GM19463 (cell line): ENCODE measurements around the gene BBS1.
A peak's percentile ranks its signal among the peaks of the same experiment; 100 is the strongest.
"Not testable (repeated sequence)": the region's sequence is repeated elsewhere in the genome, so short reads cannot be mapped to it uniquely, and the experiment has no call there.

Experiments used
- ATAC-seq: cut with Tn5 transposase; IDR thresholded peaks from one replicate; pipeline ENCODE4 v1.9.1; 2021; ENCODE audit warnings: mild to moderate bottlenecking, moderate library complexity; ENCODE audit not compliant: unreplicated experiment

The BBS1 gene

DNA sequence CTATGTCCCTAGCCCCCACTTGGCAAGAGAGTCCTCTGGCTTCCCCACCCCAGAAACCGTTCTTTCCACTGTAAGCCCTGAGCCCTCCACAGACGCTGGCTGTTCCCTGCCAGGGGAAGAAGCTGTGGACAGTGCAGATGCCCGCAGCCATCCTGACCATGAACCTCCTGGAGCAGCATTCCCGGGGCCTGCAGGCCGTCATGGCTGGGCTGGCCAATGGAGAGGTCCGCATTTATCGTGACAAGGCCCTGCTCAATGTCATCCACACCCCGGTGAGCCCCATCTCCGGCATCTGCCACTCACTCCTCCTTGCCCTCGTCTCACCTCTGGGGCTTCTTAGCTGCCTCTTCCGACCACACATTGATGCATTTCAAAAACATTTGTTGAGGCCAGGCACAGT, 13.2 kb downstream of the BBS1 start:
- no peak for ATAC-seq

GRCh38 chr11:66524304-66525040, 14.0 kb downstream of the BBS1 start:
- no peak for ATAC-seq

- ATAC-seq: no peak
These were observed 18.6 kb downstream of the BBS1 start for GRCh38 chr11:66529069-66529468.

DNA sequence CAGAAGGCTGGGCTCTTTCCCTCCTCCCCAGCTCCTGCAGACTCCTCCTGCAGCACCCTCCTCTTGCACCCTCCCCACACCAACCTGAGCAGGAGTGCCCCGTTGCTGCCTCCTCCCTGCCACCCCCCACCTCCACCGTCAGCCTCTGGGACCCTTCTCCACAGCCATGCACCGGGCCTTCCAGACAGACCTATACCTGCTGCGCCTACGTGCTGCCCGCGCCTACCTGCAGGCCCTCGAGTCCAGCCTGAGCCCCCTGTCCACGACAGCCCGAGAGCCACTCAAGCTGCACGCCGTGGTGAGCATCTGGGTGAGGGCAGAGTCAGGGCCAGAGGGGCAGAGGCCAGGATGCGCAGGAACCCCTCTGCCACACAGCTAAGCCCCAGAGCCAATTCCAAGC, 19.2 kb downstream of the BBS1 start:
- ATAC-seq: no peak

GRCh38 chr11:66530927-66531709, 20.7 kb downstream of the BBS1 start:
- ATAC-seq: no peak

GRCh38 chr11:66531841-66532240, 21.4 kb downstream of the BBS1 start:
- ATAC-seq: no peak

GRCh38 chr11:66532784-66533183, 22.3 kb downstream of the BBS1 start:
- ATAC-seq: no peak

GRCh38 chr11:66539170-66539869, 28.9 kb downstream of the BBS1 start:
- ATAC-seq: no peak

DNA sequence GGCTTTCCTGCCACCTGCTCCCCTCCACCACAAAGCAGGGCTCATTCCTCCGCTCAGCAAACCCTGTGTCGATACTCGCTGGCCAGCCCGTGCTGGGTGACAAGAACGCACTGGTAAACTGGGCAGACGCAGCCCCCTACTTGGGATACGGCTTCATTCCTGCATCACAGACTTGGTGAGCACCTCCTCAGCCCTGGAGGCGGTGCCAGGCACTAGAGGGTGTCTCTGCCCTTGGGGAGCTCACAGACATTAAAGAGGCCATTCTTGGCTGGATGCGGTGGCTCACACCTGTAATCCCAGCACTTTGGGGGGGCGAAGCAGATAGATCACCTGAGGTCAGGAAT, 29.4 kb downstream of the BBS1 start:
- no peak for ATAC-seq

DNA sequence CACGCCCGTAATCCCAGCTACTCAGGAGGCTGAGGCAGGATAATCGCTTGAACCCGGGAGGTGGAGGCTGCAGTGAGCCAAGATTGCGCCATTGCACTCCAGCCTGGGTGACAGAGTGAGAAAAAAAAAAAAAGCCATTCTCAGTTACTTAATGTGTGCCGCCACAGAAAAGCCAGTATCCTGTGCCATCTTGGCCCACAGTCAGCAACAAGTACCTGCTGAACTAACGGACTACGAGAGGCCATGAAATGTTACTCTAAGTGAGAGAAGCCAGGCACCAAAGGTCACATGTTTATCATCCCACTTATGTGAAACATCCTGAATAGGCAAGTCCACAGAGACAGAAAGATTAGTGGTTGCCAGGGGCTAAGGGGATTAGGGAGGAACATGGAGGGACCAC, 30.2 kb downstream of the BBS1 start:
- not testable (repeated sequence) for ATAC-seq

DNA sequence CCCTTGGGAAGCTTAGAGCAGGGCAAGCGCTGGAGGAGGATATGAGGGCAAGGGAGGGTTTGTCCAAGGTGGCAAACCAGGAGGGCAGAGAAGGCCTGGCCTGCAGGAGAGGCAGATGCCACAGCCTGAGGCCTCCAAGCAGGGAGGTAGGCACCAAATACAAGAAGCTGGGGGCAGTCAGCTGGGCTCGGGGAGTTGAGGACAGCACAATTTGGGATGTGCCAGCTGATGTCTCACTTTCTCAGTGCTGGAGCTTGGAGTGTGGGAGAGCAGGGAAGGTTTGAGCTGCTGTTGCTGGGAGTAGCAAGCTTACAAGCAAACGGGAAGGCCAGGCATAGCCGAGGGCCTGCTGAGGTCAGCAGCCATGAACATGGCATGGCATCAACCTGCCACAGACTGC, 31.5 kb downstream of the BBS1 start:
- ATAC-seq: no peak

- no peak for ATAC-seq
These were observed 31.9 kb downstream of the BBS1 start for GRCh38 chr11:66542362-66542761.

GRCh38 chr11:66543263-66544107, 33.0 kb downstream of the BBS1 start:
- ATAC-seq: no peak

DNA sequence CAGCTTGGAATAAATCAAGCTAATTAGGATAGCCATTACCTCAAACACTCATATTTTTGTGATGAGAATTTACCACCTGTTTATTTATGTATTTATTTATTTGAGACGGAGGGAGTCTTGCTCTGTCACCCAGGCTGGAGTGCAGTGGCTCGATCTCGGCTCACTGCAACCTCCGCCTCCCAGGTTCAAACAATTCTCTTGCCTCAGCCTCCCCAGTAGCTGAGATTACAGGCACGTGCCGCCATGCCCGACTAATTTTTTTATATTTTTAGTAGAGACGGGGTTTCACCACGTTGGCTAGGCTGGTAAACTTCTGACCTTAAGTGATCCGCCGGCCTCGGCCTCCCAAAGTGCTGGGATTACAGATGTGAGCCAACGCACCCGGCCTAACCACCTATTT, 34.5 kb downstream of the BBS1 start:
- not testable (repeated sequence) for ATAC-seq

DNA sequence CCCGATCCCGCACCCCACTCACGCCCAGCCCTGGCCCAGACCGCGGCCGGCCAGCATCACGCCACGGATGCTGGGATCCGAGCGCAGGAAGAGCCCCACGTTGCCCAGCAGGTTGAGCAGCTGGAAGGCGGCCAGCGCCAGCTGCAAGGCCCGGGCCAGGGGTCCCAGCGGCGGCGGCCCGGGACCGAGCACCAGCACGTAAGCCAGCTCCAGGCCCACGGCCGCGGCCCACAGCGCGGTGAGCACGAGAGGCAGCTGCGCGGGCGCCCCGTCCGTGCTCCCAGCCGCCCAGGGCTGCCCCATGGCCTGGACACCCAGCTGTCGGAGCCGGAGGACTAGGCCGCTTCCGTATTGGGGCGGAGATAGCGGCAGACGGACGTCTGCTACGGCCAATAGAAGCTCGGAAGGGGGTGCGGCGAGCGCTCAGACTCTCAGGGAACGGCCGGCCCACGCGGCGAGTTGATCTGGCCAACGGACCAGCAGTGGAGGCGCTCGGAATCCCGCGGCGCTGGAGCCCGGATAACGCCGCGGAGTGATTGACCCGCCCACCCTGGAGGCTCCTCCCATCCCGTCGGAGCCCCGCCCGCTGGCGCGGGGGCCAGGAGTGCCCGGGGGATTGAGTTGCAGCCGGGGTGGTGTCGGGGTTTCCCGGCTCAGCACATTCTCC, 35.4 kb downstream of the BBS1 start, which contains the start of gene ZDHHC24:
Gene ZDHHC24, minus strand, starts transcription at position 348 of the 667 bp plus-strand sequence. Its CDS starts 45 bp downstream, at position 303.
- ATAC-seq: peak; percentile 92

GRCh38 chr11:66546368-66546965, 36.0 kb downstream of the BBS1 start, which contains the start of gene ACTN3:
TSS of gene ACTN3 (plus strand) at chr11:66546903. CDS start at chr11:66546938, 35 bp downstream.
- ATAC-seq: no peak

DNA sequence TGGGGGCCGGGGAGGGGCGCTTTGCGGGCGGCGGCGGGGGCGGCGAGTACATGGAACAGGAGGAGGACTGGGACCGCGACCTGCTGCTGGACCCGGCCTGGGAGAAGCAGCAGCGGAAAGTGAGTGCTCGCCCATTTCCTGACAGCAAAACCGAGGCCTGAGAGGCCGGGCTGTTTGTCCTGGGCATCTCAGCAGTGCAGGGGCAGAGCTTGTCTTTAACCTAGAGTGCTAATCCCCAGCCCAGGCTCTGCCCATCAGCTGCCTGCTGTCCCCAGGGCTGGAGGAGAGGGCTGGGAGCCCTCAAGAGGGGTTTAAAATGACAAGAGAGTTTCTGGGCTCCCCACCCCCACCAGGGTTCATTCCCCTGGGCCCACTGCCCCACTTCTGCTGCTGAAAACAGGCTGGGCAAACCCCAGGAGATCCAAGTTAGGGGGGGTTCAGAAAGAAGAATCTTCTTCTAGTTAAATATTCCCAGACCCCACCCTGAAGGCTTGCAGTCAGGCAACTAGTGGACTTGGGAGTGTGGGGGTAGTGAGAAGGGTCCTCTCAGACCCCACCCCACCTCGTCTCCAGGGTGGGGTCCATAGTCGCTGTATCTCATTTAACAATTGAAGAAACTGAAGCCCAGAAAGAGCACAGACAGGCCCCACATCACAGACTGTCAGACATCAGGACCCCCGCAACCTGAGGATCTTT, 36.7 kb downstream of the BBS1 start:
- ATAC-seq: no peak

DNA sequence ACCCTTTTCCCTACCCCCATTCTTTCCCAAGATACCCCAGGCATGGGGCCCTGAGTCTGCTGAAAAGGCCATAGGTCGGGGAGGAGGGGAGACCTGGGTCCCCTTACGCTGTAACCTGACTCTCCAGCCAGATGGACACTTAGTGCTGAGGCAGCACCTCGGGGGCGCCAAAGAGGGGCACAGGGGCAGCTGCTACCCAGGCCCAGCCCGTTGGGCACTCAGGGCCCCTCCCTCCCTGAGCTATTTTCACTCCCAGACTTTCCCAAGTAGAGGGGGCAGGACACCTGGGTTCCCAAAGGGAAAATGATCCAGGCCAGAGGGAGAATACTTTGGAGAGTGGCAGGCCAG, 37.2 kb downstream of the BBS1 start:
- ATAC-seq: no peak

DNA sequence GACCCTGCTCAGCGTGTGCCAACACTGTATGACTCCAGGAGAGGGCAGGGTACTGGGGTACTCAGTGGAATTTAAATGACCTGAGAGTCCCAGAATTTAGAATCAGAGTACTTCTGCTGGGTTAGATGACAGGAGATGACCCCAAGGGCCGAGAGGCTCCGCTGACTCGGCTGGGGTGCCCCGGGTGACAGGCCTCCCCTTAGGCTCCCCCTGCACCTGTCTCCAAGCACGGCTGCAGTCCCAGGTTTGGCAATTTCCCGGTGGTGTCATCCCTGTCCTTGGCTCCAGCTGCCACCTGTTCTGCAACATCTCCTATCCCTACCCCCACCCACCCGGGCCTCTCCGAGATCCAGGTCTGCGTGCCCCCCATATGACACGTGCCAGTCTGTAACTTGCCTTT, 37.6 kb downstream of the BBS1 start:
- ATAC-seq: no peak
